Measurements from ENCODE around the gene SORCS2. TPM values are rescaled to one million over a fixed set of nuclear protein-coding genes. Genes with fewer than 3 reads are reported as not detected.

SORCS2 gene
- total and polyA plus RNA-seq, 2 of the 4 experiments (the other 2 are of a cell fraction) = 0.36 to 0.62 TPM

DNA sequence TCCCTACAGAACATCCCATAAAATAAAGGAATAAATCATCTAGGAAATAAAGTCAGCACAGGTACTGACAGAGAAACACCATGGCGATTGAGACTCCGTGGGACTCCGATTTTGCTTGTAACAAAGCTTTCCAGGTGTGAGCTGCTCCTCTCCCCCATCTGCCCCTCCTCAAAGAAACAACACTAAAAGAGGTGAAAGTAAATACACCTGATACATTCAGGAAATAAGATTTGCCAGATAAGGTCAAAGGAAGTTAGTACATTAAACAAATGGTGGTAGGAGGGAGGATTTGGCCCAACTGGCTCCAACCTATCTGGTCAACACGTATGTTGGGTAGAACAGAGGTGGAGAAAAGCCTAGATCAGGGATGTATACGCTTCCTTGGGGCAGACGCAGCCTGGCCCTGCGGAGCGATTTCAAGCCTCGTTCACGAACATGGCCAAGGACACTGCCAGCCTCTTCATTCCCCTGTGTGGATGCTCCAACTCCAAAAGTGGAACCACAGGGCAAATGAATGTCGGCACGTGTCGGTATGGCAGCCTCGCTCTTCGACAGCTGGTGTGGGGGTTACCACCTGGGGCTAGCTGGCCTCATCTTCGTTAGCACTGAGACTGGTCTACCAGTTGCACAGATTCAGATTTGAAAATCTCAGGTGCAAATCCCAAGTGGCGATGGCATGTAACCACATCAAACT is 584.8 kb downstream of the SORCS2 start (continued):
- TF ChIP-seq RAD21 (IDR thresholded peaks at IDR 0.05; ENCODE audit: low read length) = no peak
- TF ChIP-seq RCOR1 (IDR thresholded peaks at IDR 0.05; ENCODE audit: insufficient replicate concordance, low read length) = no peak
- no peak for TF ChIP-seq CEBPB (IDR thresholded peaks at IDR 0.05; ENCODE audit: low read depth, low read length)

DNA sequence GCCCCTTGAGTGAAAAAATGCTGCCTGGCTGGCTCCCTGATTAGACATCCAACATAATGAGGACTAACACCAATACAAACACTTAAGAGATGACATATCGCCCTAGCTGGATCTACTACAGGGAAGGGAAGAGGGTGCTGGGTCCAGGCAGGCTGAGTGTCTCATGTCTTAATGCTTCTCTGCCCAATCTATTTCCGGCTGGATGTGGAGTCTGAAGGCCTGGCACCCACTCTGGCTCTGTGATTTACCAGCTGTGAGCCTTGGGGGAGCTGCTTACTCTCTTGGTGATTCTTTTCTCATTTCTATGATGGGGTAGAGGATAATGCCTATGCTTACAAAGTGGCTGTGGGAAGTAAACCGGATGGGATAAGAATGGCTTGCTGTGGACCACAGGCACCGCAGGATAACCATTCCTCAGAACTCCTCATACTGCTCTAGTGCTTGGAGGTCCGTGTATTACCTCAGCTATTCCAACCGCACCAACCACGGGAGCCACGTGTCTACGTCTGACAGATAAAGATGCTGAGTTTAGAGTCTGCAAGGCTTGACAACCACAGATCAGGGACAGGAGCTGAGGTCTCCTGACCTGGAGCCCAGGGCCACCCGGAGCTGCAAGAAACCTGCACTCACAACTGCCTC is 585.7 kb downstream of the SORCS2 start:
- dilution Hi-C loops (cut with HindIII; ENCODE audit: low sequenced_read_pairs, unreplicated experiment) (no loop called here), intact Hi-C loops (cut with micrococcal nuclease) (no loop called here), in situ Hi-C loops (cut with MboI; ENCODE audit: low sequenced_read_pairs) (no loop called here)
- H3K14ac ChIP-seq (replicated peaks; ENCODE audit: low read depth, low read length) = no peak overlapping the region
- H2BK5ac ChIP-seq (ENCODE audit: low read depth, low read length, poor library complexity, severe bottlenecking) = no peak overlapping the region
- H3K4me2 ChIP-seq (ENCODE audit: low read depth, low read length) = no peak overlapping the region; the same call in 1 of the 2 replicates
- H2AFZ ChIP-seq (replicated peaks; ENCODE audit: low read length, poor library complexity) = no peak overlapping the region
- H3K36me3 ChIP-seq (ENCODE audit: control insufficient read depth, insufficient read depth, low read length) = peaks cover 63% of the 10 kb centered on the region
- H3K9me3 ChIP-seq (ENCODE audit: control insufficient read depth, insufficient read depth, low read length) = no peaks in the 10 kb centered on the region
- peaks cover 42% of the 10 kb centered on the region for H4K20me1 ChIP-seq (ENCODE audit: insufficient read depth, low read length)
- H2AK9ac ChIP-seq (replicated peaks; ENCODE audit: low read depth, low read length, poor library complexity) = no peak overlapping the region
- no peak overlapping the region for H3K4me3 ChIP-seq (ENCODE audit: insufficient read depth, low read depth, low read length)
- H3K27me3 ChIP-seq (ENCODE audit: control insufficient read depth, insufficient read depth, low read length) = no peaks in the 10 kb centered on the region
- no peak overlapping the region for H2AK5ac ChIP-seq (ENCODE audit: low read depth, low read length)
- H2BK15ac ChIP-seq (ENCODE audit: low read depth, low read length) = no peak overlapping the region; the same call in 2 of the 3 replicates
- no peak for DNase-seq
- BruUV-seq (replicated peaks) = no TSS peak
- ChIA-PET CTCF (interaction anchor here (0.6 to 0.9 kb wide), 2 partner anchors 8 to 24 kb away, joined by 3 to 4 read pairs; no protein-coding TSS in a partner anchor), POLR2A (ENCODE audit: unreplicated experiment) (no interaction called here)
- TF ChIP-seq MAFK (IDR thresholded peaks at IDR 0.05; ENCODE audit: low read depth, low read length) = no peak
- H4K5ac ChIP-seq (ENCODE audit: low read depth, low read length) = no peak overlapping the region
- peaks cover 36 to 82% of the 10 kb centered on the region in 2 experiments for H3K79me1 ChIP-seq (ENCODE audit: low read depth in 1 of 2, low read length in 2 of 2)
- ATAC-seq (ENCODE audit: low read depth) = no peak
- H3K9me1 ChIP-seq (ENCODE audit: insufficient read depth, low read length) = peaks cover 6% of the 10 kb centered on the region; the same call in 1 of the 2 replicates
- no peak overlapping the region for H2BK120ac ChIP-seq (ENCODE audit: low read depth, low read length)
- H3K18ac ChIP-seq (ENCODE audit: low read depth, low read length) = no peak overlapping the region; the same call in 1 of the 2 replicates
- no peak overlapping the region for H3K56ac ChIP-seq (ENCODE audit: extremely low read depth, insufficient read depth, low read length)
- H3K9ac ChIP-seq (ENCODE audit: low read depth, low read length) = no peak overlapping the region
- peak overlapping the region; percentile 63; the same call in 1 of the 2 replicates for H3K4ac ChIP-seq (ENCODE audit: low read depth, low read length)
- peaks cover 22% of the 10 kb centered on the region for H3K4me1 ChIP-seq (ENCODE audit: control insufficient read depth, insufficient read depth, low read length)
- H4K8ac ChIP-seq (ENCODE audit: low read depth in 2 of 2, low read length in 2 of 2) = peak overlapping the region; percentile 68 to 83; a peak in 2 of 4 replicates
- H2BK20ac ChIP-seq (ENCODE audit: low read depth, low read length) = no peak overlapping the region
- no peak overlapping the region for H4K91ac ChIP-seq (ENCODE audit: insufficient read depth, low read depth, low read length)
- H3K23ac ChIP-seq (ENCODE audit: low read depth, low read length) = 0 out of 2 replicates have a peak overlapping the region, but pooled peaks have one; percentile 76
- peak overlapping the region; percentile 41; the same call in 1 of the 2 replicates for H3K27ac ChIP-seq (ENCODE audit: insufficient read depth, low read length)
- 100% methylated on average over 6 of the region's 10 CpGs; no CpG with 5 or more reads in 1 of the 2 experiments for WGBS, 2 experiments (ENCODE audit: extremely low coverage in 2 of 2, insufficient read length in 1 of 2)
